Uterus (tissue), 4 donors: ENCODE measurements around the gene PLCB3. TPM values are rescaled to one million over a fixed set of nuclear protein-coding genes. Genes with fewer than 3 reads are reported as not detected.

Experiments used
- DNase-seq, 2 donors: peaks; one replicate each; pipeline ENCODE4 v3.0.0-alpha.2; 2019 to 2020
- H3K27ac ChIP-seq, 2 donors: fragments of 200-600 bp; sonication (generic); 1 replicate in 1 of 2; 2 replicates in 1 of 2; pipeline ENCODE4 v1.5.1; 2016 to 2018
- H3K27me3 ChIP-seq, 2 donors: fragments of 200-600 bp; sonication (generic); one replicate each; pipeline ENCODE4 v1.5.1; 2018 to 2019; ENCODE audit warnings: control low read depth in 1 of 2
- H3K36me3 ChIP-seq, 2 donors: fragments of 200-600 bp; sonication (generic); one replicate each; pipeline ENCODE4 v1.5.1; 2019; ENCODE audit warnings: control low read depth in 1 of 2
- H3K4me1 ChIP-seq, 2 donors: fragments of 200-600 bp; sonication (generic); one replicate each; pipeline ENCODE4 v1.5.1; 2018 to 2019; ENCODE audit warnings: control low read depth in 1 of 2
- H3K4me3 ChIP-seq, 2 donors: fragments of 200-600 bp; sonication (generic); 1 replicate in 1 of 2; 2 replicates in 1 of 2; pipeline ENCODE4 v1.5.1; 2018 to 2019; ENCODE audit warnings: mild to moderate bottlenecking in 1 of 2
- H3K9me3 ChIP-seq, 2 donors: fragments of 200-600 bp; sonication (generic); one replicate each; pipeline ENCODE4 v1.5.1; 2019; ENCODE audit warnings: control low read depth in 1 of 2
- POLR2A ChIP-seq, 2 donors: fragments of 450-650 bp; IDR thresholded peaks; one replicate each; pipeline ENCODE4 v1.6.1; 2016; ENCODE audit warnings: antibody characterized with exemption in 2 of 2, mild to moderate bottlenecking in 1 of 2, moderate library complexity in 1 of 2
- intact Hi-C: fragments of 100-400 bp; cut with DNase I; formaldehyde crosslinking; loops from one replicate; pipeline ENCODE4 v1.15.1; 2023; ENCODE audit warnings: low total_unique reads
- total RNA-seq, 4 donors: library from RNA; depleted of rRNA in 3 of 4; stranded (reverse); fragments of >200 nt in 3 of 4; gene quantifications; one replicate each; pipeline versions ENCODE4 v1.1.0 to v1.2.4, GENCODE V29; 2014 to 2023
- TF ChIP-seq, protein P1 (sequence below), 4 experiments: fragments of 200-600 bp in 2 of 4; fragments of 450-650 bp in 2 of 4; sonication (generic) in 2 of 4; IDR thresholded peaks; one replicate each; pipeline ENCODE4 v1.5.1; 2016 to 2019; ENCODE audit warnings: antibody characterized with exemption in 4 of 4, mild to moderate bottlenecking in 2 of 4, moderate library complexity in 1 of 4
- donor health status: DM: yes; HTN: yes; CAD: no.

Gene PLCB3
- total RNA-seq, 4 donors from 2014 or later: 10.0 to 39.5 (median 21.8) TPM

DNA sequence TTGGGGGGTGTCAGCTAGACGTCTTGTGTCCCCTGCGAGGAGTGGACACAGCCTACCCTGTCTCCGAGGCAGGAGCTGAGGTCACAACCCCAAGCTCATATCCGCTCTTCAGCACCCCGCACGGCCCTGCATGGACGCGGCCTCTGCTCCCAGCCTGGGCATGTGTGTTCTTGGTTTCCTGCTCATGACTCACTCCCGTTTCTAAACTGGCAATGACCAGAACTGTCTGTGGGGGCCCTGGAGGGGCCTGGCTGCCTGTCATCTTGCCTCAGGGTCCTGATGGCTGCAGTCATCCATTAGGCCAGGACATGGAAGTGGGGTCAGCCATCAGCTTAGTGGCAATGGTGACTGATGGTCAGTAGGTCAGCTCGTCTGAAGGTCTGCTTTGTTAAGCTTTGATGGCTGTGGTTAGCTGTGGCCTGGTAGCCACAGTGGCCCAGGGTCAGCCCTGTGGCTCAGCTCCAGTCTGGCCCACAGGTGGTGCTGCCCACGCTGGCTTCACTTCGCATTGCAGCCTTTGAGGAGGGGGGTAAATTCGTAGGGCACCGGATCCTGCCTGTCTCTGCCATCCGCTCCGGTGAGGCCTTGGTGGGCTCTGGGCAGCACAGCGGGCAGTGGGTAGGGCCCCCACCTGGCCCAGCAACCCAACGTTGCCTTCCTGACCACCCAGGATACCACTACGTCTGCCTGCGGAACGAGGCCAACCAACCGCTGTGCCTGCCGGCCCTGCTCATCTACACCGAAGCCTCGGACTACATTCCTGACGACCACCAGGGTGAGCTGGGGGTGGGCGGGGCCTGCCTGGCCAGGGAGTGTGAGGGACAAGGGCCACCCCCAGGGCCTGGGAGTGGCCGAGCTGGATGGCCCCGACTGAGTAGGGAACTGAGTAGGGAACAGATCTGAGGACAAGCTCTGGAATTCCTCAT is 12.0 kb downstream of the PLCB3 start:
- Histone ChIP-seq H3K27ac (no peak overlapping the region), H3K4me1 (peaks cover 0 to 9% of the 10 kb centered on the region in 2 donors), H3K36me3 (no peaks in the 10 kb centered on the region), H3K4me3 (no peak overlapping the region), H3K27me3 (no peaks in the 10 kb centered on the region), H3K9me3 (no peaks in the 10 kb centered on the region)
- TF ChIP-seq, protein P1, sequence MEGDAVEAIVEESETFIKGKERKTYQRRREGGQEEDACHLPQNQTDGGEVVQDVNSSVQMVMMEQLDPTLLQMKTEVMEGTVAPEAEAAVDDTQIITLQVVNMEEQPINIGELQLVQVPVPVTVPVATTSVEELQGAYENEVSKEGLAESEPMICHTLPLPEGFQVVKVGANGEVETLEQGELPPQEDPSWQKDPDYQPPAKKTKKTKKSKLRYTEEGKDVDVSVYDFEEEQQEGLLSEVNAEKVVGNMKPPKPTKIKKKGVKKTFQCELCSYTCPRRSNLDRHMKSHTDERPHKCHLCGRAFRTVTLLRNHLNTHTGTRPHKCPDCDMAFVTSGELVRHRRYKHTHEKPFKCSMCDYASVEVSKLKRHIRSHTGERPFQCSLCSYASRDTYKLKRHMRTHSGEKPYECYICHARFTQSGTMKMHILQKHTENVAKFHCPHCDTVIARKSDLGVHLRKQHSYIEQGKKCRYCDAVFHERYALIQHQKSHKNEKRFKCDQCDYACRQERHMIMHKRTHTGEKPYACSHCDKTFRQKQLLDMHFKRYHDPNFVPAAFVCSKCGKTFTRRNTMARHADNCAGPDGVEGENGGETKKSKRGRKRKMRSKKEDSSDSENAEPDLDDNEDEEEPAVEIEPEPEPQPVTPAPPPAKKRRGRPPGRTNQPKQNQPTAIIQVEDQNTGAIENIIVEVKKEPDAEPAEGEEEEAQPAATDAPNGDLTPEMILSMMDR (IDR thresholded peaks at IDR 0.05): no peak
- no peak for TF ChIP-seq POLR2A (IDR thresholded peaks at IDR 0.05)
- intact Hi-C loops: no loop called here
- no peak for DNase-seq

DNA sequence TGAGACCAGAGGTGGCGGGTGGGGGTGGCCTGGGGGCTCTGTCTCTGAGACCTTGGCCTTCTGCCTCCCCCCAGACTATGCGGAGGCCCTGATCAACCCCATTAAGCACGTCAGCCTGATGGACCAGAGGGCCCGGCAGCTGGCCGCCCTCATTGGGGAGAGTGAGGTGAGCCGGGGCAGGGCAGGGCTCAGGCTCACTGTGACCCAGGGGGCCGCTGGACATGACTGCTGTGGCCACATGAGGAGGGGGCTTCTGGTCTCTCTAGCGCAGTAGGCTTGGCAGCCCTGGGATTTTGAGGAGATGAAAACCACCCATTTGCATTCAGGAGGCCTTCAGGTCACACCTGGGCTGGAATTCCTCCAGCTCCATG is 12.6 kb downstream of the PLCB3 start:
- Histone ChIP-seq H3K36me3 (no peaks in the 10 kb centered on the region), H3K27me3 (no peaks in the 10 kb centered on the region), H3K9me3 (no peaks in the 10 kb centered on the region), H3K4me3 (no peak overlapping the region), H3K27ac (no peak overlapping the region), H3K4me1 (peaks cover 0 to 11% of the 10 kb centered on the region in 2 donors)
- intact Hi-C loops: no loop called here
- no peak for TF ChIP-seq POLR2A (IDR thresholded peaks at IDR 0.05)
- TF ChIP-seq, protein P1 (IDR thresholded peaks at IDR 0.05): no peak
- DNase-seq: no peak

DNA sequence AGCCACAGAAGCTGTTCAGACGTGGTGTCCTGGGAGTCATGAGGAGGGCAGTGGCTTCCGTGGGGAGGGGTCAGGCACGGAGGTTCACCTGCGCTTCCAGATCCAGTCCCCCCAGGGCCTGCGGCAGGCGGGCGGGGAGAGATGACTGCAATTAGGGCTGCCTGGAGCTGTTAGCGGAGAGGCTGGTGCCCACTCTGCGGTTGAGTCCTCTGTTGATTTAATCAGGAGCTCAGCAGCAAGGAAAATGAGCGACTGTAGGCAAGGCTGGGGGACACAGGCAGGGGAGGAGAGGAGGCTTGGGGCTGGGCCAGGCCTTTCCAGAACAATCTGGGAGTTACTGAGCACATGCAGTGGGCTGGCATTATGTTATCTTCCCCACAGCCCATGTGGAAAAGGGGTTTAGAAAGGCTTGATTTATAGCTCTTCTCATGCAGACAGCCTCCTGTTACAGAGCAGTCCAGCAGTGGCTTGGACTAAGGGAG is 13.1 kb downstream of the PLCB3 start:
- Histone ChIP-seq H3K27ac (no peak overlapping the region), H3K9me3 (no peaks in the 10 kb centered on the region), H3K4me1 (peaks cover 0 to 11% of the 10 kb centered on the region in 2 donors), H3K4me3 (no peak overlapping the region), H3K36me3 (no peaks in the 10 kb centered on the region), H3K27me3 (no peaks in the 10 kb centered on the region)
- no peak for DNase-seq
- TF ChIP-seq, protein P1 (IDR thresholded peaks at IDR 0.05): no peak
- no peak for TF ChIP-seq POLR2A (IDR thresholded peaks at IDR 0.05)
- intact Hi-C loops: no loop called here

DNA sequence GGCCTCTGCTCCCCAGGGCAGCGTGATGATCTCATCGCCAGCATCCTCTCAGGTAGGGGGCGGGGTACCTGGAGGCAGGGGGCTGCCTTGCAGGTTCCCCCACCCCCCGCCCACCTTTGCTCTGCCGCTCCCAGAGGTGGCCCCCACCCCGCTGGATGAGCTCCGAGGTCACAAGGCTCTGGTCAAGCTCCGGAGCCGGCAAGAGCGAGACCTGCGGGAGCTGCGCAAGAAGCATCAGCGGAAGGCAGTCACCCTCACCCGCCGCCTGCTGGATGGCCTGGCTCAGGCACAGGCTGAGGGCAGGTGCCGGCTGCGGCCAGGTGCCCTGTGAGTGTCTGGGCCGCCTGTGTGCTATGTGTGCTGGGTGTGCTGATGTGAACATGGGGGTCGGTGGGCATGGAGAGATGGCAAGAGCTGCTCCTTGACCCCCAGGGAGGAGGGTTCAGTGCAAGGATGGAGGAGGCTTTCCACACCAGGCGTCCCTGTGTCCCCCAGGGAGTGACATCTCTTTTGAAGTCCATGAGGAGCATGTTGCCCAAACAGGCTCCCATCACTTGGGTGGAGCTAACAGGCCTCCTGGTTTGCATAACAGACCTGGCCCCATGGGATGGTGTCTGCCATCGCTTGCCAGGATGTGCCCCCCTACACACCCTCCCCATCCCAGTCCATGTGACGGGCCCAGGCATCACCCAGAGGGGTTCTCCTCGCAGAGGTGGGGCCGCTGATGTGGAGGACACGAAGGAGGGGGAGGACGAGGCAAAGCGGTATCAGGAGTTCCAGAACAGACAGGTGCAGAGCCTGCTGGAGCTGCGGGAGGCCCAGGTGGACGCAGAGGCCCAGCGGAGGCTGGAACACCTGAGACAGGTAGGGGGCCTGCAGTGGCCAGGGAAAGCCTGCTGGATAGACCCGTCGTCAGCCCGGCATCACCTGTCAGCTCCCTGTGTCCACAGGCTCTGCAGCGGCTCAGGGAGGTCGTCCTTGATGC is 14.1 kb downstream of the PLCB3 start:
- no peak for DNase-seq
- intact Hi-C loops: no loop called here
- H3K4me1 ChIP-seq: peaks cover 0 to 11% of the 10 kb centered on the region in 2 donors
- H3K36me3 ChIP-seq: no peaks in the 10 kb centered on the region
- H3K9me3 ChIP-seq: no peaks in the 10 kb centered on the region
- TF ChIP-seq, protein P1 (IDR thresholded peaks at IDR 0.05): no peak
- TF ChIP-seq POLR2A (IDR thresholded peaks at IDR 0.05): no peak
- no peak overlapping the region for H3K27ac ChIP-seq
- no peaks in the 10 kb centered on the region for H3K27me3 ChIP-seq
- no peak overlapping the region for H3K4me3 ChIP-seq
